ENCODE data around the gene RPL34. TPM values are rescaled to one million over a fixed set of nuclear protein-coding genes. Genes with fewer than 3 reads are reported as not detected.

RPL34 gene
- total and polyA plus RNA-seq, 2 of the 8 experiments (the other 6 are each of a cell fraction or from before 2014, with no cell fraction given): 1,430 to 2,987 TPM

DNA sequence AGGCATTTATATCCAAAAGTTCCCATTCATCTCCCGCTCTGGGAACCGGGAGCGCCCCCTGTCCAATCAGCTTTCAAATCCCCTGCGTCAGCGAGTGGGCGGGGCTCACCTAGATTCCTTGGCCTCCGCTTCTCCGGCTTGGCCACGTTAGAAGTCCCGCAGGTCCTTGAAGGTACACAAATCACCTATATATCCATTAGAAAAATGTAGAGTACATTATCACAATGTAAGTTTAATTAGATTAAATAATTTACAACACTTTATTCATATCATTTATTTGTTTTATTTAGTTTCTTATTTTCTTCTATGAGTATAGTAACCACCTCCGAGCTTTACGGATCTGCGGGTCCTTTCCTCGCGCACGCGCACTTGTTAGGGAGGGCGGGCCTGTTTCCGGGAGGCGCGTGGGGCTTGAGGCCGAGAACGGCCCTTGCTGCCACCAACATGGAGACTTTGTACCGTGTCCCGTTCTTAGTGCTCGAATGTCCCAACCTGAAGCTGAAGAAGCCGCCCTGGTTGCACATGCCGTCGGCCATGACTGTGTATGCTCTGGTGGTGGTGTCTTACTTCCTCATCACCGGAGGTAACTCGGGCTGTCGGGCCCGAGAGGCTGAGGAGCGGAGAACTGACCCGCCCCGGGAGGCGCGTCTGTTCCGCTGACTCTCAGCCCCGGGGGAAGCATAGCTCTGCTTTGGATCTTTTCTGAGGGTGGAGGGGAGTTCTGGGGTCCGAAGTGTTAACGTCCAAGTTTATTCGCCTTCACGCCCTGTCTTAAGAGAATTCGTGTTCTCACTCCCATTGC, 30.0 kb downstream of the RPL34 start, which contains the start of gene OSTC (continued):
- TF ChIP-seq SP2 (IDR thresholded peaks at IDR 0.05; ENCODE audit: low read length): no peak
- TF ChIP-seq, protein P1, sequence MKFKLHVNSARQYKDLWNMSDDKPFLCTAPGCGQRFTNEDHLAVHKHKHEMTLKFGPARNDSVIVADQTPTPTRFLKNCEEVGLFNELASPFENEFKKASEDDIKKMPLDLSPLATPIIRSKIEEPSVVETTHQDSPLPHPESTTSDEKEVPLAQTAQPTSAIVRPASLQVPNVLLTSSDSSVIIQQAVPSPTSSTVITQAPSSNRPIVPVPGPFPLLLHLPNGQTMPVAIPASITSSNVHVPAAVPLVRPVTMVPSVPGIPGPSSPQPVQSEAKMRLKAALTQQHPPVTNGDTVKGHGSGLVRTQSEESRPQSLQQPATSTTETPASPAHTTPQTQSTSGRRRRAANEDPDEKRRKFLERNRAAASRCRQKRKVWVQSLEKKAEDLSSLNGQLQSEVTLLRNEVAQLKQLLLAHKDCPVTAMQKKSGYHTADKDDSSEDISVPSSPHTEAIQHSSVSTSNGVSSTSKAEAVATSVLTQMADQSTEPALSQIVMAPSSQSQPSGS (IDR thresholded peaks at IDR 0.05; ENCODE audit: low read length): no peak
- no peak for TF ChIP-seq RFX5 (IDR thresholded peaks at IDR 0.05; ENCODE audit: borderline replicate concordance, low read depth, low read length)
- TF ChIP-seq BRCA1 (IDR thresholded peaks at IDR 0.05; ENCODE audit: low read depth, low read length): no peak
- no peak for TF ChIP-seq CBX8 (IDR thresholded peaks at IDR 0.05; ENCODE audit: borderline replicate concordance, low read depth, low read length)
- TF ChIP-seq, protein P2, sequence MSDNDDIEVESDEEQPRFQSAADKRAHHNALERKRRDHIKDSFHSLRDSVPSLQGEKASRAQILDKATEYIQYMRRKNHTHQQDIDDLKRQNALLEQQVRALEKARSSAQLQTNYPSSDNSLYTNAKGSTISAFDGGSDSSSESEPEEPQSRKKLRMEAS (IDR thresholded peaks at IDR 0.05): peak; percentile 63; the same call in 1 of the 2 replicates
- peak; percentile 62 for TF ChIP-seq RBBP5 (IDR thresholded peaks at IDR 0.05; ENCODE audit: borderline replicate concordance, low read depth, low read length)
- peak; percentile 54; the same call in 1 of the 2 replicates for TF ChIP-seq SP1 (IDR thresholded peaks at IDR 0.05; ENCODE audit: low read depth, low read length)
- TF ChIP-seq TCF12 (IDR thresholded peaks at IDR 0.05; ENCODE audit: low read depth, low read length): no peak
- peak; percentile 81 for TF ChIP-seq ASH2L (IDR thresholded peaks at IDR 0.05; ENCODE audit: low read length)
- TF ChIP-seq SAP30 (IDR thresholded peaks at IDR 0.05; ENCODE audit: insufficient read depth, insufficient replicate concordance, low read length): peak; percentile 39
- no peak for TF ChIP-seq ZNF274 (IDR thresholded peaks at IDR 0.05; ENCODE audit: borderline replicate concordance, extremely low read depth, low read length)
- 0 out of 2 replicates have a peak, but pooled peaks have one; percentile 30 for TF ChIP-seq YY1 (IDR thresholded peaks at IDR 0.05; ENCODE audit: low read depth, low read length)

All from H1 (cell line).